ENCODE measurements around the gene SLC12A6. TPM values are rescaled to one million over a fixed set of nuclear protein-coding genes. Genes with fewer than 3 reads are reported as not detected.

The SLC12A6 gene
- total RNA-seq, 1 donor from 2014 or later: 41.4 TPM

DNA sequence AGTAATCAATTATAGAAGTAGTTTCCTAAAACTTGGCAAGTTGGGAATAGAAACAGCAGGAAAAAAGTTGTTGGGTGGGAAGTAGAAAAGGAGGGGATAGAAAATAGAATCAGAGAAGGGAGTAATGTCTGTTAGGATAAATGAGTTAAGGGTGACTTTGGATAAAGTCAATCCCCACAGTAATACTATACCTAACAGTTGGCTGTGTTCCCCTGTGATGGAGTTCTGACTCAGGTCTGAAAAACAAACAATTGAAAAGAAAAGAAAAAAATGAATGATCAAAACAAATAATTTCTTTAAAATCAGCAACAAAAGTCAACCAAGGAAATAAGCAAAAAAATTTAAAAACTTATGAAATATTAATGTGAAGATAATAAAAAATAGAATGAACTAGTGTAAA is 62.4 kb downstream of the SLC12A6 start:
- intact Hi-C loops (cut with micrococcal nuclease): no loop called here

DNA sequence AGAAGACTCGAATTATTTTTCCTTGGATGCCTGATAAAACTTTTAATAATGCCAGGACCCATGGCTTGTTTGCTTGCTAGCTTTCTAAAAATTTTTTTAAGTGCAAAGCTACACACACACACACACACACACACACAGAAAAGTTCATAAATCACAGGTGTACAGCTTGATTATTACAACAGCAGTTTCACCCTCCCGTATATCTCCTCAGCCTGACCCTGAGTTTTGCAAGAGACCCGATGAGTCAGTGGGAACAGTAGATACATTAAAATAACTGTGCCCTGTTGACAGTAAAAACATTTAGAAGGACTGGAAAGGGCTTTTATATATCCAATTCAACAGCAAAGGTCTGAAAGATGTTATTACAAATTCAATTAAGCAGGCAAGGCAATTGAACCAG is 66.1 kb downstream of the SLC12A6 start:
- intact Hi-C loops (cut with micrococcal nuclease): no loop called here

DNA sequence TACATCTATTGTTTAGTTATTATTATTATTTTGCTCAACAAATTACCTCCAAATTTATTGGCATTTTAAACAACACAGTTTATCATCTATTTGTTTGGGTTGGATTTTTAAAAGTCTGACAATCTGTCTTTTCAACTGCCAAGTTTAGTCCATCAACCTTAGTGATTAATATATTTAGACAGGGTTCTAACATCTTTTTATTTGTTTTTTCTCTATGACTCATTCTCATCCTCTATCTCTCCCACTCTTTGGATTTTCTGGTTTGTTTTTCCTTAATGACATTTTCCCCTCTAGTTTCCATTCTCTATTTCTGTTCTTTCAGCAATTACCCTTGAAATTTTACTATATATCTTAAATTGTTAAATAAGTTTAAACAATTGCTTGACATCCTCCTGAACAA is 70.8 kb downstream of the SLC12A6 start:
- intact Hi-C loops (cut with micrococcal nuclease): no loop called here

DNA sequence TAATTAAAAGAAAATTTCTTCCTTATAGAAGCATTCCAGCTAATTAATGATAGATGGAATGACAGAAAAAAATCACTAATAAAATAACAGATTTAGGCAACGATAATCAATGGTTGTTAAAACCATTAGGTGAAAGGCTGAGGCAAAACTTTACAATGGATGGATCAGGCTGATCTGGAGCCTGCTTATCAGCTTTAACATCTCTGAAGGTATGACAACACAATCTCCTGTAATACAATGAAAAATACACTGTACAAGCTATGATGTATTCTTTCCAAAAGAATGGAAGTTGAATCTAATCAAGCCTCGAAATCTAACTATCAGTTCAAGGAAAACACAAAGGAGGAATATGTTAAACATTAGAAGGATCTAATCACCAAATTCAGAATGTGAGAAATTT is 73.5 kb downstream of the SLC12A6 start:
- intact Hi-C loops (cut with micrococcal nuclease): no loop called here

DNA sequence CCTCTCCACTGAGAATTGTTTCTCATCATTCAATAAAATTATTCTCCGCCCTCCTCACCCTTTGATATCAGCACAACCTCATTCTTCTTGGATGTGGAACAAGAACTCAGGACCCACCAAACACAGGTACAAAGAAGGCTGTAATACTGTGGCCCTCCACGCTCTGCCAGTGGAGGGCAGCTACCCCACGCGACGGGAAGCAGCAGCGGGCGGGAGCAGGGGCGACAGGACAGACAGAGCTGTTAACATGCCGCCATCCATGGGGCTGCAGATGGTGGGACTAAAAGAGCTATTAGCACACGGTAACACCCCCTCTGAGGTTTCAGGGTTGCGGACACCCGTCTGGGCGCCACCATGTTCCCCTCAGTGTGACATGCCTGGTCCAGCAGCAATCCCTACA is 75.2 kb downstream of the SLC12A6 start:
- intact Hi-C loops (cut with micrococcal nuclease): no loop called here

DNA sequence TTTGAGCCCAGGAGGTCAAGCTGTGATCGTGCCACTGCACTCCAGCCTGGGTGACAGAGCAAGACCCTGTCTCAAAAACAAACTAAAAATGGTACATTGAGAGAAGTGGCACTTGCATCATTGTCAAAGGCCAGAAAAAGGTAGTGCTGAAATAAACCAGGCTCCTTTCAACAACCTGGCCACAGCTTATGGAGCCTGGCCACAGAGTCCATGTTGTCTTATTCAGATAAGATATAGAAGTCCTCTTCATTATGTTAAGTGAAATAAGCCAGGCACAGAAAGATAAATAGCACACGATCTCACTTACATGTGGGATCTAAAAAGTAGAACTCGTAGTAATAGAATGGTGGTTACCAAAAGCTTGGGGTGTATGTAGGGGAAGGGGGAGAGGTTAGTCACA is 78.0 kb downstream of the SLC12A6 start:
- intact Hi-C loops (cut with micrococcal nuclease): no loop called here

DNA sequence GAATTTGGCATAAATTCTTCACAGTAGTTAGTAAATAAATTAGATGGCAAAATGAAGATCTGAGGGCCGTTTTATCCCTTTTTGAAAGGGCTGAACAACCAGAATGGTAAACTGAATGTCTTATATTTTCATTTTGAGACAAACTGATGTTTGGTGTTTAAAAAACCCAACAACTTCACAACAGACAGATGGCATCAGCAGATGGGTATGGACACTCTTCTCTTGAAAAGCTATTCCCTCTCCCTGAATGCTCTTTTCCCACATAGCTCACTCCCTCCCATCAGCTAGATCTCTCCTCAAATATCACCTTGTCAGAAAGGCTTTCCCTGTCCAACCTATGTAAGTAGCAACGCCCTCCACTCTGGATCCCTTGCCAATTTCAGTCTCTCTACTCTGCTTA is 79.4 kb downstream of the SLC12A6 start:
- intact Hi-C loops (cut with micrococcal nuclease): no loop called here

DNA sequence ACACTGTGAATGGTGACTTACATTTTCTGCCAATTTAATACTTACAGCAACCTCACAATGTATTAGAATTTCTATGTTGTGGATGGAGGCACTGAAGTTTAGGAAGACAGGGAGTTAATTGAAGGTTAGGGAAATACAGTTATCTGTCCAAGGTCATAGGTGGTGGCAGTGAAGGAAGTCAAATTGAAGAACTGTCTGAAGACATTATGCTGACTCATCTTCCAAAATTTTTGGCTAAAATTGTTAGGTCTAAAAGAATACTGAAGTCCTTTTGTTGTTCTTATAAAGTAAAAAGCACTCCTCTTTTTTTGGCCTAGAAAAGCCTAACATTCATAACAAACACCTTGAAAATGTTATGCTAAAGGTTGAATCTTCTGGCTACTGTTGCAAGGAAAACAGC is 85.0 kb downstream of the SLC12A6 start:
- intact Hi-C loops (cut with micrococcal nuclease): no loop called here

DNA sequence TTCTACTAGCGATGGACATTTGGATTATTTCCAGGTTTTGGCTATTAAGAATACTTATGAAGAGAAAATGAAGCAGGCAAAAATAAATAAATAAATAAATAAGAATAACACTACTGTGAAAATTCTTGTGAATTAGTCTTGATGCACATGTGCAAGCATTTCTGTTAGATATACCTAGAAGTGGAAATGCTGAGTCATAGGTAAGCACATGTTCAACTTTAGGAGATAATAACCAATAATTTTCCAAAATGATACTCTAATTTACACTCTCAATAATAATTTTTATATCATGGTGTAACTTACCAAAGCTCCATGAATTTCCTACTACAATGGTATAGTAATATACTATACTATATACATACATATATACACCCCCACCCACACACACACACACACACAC is 89.4 kb downstream of the SLC12A6 start:
- intact Hi-C loops (cut with micrococcal nuclease): loop anchor here (10.0 kb wide), 1 partner anchor 187 kb away; the partner anchor contains the start of gene GOLGA8A

DNA sequence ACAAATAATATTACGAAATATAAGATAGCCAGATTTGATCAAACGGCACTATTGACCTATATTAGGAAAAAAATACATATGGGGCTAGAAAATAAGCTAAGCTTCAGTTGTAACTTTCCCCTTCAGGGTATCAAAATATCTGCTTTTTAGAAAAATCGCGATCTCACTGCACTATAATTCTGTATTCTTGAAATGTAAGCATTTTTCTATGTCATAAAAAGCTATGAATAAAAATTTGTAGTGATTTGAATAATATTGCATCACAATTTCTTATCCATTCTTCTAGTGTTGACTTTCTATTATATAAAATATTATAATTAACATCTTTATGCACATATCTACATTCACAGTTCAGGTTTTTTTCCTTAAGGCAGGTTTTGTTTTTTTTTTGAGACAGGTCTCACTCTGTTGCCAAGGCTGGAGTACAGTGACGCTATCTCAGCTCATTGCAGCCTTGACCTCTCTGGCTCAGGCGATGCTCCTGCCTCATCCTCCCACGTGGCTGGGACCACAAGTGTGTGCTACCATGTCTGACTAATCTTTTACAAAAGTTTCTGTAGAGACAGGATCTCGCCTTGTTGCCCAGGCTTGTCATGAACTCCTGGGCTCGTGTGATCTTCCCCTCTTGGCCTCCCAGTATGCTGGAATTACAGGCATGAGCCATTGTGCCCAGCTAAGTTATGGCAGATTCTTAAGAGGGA is 91.2 kb downstream of the SLC12A6 start:
- intact Hi-C loops (cut with micrococcal nuclease): loop anchor here (10.0 kb wide), 1 partner anchor 188 kb away; the partner anchor contains the start of gene GOLGA8A

DNA sequence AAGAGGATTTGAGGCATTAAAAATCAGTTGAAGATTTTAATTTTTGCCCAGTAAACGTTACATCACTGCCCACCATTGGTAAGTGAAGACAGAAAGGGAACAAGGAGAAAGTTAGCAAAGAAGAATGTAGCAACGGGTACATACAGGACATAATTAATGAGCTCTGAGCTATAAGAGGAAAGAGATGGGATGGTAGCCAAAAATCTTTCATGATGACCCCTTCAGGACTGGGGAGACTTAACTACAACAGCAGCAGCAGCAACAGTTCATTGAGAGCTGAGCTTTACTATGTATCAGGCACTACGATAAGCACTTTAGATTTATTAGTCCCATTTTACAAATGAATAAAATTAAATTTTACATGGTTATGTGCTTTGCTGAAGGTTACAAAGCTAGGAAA is 94.4 kb downstream of the SLC12A6 start:
- intact Hi-C loops (cut with micrococcal nuclease): loop anchor here (10.0 kb wide), 1 partner anchor 192 kb away; the partner anchor contains the start of gene GOLGA8A

DNA sequence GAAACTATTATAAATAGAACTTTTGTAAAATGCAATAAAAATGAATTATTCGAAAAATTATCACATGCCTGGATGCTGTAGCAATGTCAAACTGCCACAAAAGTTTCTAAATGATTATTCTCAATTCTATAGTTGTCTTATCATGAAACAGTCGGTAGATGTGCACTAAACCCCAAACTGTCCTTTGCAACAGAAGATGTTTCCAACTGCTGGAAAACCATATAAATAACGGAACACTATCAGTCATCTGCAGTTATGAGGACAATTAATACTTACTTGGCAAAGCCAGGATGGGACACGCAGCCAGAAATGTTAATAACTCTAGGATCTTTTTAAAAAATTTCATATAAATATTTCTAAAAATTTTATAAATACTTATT is 95.3 kb downstream of the SLC12A6 start:
- intact Hi-C loops (cut with micrococcal nuclease): loop anchor here (10.0 kb wide), 1 partner anchor 192 kb away; the partner anchor contains the start of gene GOLGA8A

DNA sequence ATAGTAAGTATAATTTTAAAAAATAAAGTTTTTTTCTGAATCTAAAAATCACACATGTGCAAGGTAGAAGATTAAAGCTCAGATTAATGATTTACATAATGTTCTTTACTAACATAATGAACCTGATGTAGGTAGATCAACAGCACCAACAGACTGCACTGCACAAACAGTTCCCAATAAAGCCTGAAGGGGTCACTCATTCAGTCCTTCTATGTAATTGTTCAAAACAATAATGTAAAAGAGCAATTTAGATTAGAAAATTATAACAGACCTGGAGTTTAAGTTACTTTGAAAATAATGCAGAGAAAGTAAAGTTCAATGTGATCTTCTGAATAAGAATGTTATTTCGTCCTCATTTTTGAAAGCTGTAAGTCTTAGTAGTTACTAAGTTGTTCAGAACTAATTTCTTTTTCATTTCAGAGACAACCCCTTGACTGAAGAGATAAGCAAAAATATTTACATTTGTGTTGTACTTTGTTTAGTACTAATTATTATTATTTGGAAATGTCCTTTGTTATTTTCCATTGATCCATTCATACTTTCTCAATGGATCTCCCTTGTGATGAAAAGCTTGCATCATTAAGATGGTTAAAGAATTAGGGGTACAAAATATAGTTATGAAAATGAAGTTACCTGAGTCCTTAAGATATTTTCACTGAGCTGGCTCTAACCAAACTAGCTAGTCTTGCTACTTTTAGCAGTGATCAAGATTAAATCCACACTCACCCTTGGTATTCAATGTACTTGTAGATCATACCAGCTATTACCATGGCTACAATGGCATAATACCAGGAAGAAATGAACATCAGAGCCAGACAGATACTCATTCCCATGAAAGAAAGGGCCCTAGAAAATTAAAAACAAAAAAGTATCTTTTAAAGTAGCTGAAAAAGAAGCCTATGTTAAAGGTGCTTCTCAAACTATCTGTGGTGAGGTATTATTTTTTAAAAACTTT is 95.9 kb downstream of the SLC12A6 start:
- intact Hi-C loops (cut with micrococcal nuclease): loop anchor here (1.0 to 10.0 kb wide), 5 partner anchors 93 to 347 kb away; partner anchors contain the start of genes GOLGA8A and LPCAT4

DNA sequence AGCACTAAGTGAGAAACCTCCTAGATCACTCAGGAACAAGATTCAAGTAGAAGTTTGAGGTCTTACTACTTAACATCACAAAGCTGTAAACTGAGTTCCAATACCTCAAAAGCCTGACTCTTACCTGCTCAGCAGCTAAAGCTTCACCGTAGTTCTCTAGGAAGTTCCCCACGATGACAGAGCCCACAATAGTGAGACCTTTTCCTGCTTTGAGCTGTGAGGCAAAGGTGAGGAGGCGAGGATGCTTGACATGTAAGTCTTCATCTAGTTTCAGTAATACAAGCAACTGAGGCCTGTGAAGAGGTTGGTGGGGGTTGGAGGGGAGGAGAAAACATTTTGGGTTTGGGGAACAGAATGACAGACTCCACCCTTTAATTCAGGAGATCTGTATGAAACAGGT is 97.0 kb downstream of the SLC12A6 start:
- intact Hi-C loops (cut with micrococcal nuclease): loop anchor here (10.0 kb wide), 1 partner anchor 194 kb away; the partner anchor contains the start of gene GOLGA8A

DNA sequence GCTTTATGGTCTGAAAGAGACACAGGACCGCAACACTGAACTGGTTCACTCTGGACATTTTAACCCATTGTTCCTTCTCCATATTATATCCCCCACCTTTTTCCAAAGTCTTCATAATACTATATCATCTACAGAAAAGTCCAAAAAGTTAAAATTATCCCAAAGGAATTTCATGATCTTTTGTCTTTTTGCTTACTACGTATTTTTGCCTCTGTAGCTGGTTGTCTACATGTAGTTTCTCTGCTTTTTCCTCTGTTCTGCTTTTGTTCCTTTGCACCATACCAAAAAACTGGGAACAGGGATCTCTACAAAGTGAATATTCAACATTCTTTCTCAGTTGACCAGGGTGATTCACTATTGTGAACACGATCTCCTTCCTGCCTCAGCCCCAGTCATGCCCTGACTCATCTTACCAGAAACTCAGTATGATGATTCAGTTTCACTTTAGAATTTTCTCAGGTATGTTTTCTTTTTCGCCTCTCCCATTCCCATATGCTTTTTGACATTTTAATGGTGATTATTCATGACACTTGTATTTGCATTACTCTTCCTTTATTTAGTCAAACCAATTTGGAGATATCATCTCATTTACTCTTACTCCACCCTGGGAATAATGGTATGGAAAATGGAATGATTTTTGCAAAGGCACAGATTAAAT is 98.3 kb downstream of the SLC12A6 start:
- intact Hi-C loops (cut with micrococcal nuclease): loop anchor here (1.0 kb wide), 1 partner anchor 14 kb away; the partner anchor contains the start of gene EMC4

DNA sequence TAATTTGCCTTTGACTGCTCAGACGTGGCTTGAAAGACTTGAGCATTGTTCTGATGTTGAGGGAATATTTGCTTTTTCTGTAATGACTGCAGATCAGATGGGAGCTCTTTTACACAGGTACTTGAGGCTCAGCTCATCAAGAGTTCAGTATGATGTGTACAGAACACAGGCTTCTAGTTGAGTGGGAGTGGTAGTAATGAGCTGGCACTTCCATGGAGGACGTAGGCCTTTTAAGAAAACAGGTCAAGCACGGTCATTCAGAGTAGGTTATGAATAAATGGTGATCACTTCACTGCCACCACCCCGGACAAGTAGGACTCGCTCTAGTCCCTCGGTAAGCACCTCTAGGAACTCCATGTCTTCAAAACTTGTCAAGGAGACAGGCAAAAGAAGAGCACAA is 104.0 kb downstream of the SLC12A6 start:
- intact Hi-C loops (cut with micrococcal nuclease): no loop called here

DNA sequence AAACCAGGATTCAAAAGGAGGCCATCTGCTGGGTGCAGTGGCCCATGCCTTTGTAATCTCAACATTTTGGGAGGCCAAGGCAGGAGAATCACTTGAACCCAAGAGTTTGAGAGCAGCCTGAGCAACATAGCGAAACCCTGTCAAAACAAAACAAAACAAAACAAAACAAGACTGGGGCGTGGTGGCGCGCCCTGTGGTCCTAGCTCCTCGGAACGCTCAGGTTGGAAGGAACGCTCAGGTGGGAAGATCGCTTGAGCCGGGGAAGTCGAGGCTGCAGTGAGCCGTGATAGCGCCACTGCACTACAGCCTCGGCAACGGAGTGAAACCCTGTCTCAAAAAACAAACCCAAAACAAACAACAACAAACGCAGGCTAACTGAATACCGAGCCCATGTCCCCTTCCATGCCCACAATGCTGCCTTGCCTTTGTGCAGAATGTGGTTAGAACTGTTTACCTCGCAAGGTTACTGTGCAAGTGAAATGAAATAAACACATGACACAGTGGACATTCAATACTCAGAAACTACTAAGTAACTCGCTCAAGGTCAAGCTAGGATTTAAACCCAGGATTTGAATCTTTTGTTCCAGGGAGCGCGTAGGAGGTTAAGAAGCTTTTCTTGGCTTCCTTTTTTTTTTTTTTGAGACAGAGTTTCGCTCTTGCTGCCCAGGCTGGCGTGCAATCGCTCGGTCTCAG is 113.5 kb downstream of the SLC12A6 start:
- intact Hi-C loops (cut with micrococcal nuclease): loop anchor here (1.0 to 2.0 kb wide), 4 partner anchors 14 to 359 kb away; partner anchors contain the start of genes GOLGA8B, KATNBL1, NOP10 and NUTM1

DNA sequence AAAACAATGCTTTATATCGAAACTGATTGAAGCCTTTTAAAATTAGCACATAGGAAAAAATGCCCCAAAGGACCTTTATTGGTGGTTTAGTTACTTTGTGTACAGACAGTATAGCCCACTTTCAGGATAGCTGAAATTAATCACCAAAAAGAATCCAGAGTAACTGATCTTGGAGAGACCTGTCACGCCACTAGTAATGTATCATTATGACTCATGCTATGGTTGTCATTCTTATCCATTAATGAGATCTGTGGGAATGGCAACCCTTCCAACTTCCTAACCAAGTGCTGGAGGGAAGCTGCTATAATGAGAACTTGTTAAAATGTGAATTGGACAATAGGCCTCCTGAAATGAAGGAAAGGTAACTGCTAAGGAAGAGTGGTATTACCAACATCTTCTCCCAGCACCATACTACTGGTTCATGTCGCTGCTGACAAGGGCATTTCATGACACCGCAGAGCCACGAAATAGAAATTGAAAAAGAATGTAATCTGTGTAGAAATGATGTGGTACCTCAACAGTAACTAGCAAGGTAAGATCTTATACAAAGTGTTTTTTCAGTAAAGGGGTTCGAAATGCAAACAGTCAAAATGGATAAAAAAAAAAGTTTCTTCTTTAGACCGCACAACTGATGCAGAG is 119.9 kb downstream of the SLC12A6 start:
- intact Hi-C loops (cut with micrococcal nuclease): no loop called here

DNA sequence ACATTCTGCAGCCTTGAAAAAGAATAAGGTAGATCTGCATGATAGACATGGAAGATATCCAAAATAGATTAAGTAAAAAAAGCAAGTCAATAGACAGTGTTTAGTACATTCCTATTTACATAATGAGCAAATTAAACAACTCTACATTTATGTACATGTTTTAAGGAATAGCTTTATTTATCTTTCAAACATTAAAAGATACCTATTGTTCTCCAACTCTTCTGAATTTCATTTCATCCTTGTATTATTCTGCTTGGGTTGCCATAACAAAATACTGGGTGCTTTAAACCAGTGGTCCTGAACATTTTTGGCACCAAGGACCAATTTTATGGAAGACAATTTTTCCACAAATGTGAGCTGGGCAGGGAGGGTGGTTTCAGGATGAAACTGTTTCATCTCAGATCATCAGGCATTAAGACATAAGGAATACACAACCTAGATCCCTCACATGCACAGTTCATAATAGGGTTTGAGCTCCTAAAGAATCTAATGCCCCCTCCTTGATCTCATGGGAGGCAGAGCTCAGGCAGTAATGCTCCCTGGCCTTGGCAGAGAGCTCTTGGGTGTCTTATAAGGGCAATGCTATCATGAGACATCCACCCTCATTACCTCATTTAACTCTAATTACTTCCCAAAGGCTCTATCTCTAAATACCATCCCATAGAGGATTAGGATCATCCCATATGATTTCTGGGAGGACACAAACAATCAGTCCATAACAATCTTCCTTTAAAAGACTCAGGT is 120.9 kb downstream of the SLC12A6 start:
- intact Hi-C loops (cut with micrococcal nuclease): no loop called here
